Activated T-helper 1 cell treated with anti-CD3 and anti-CD28 coated beads, Interleukin-2, amount 50 U/mL, for 16 hours (primary cell): Measurements from ENCODE around the gene CDH22.

Experiments
- DNase-seq, 2 donors: peaks; one replicate each; pipeline ENCODE4 v3.0.0-alpha.2; 2020; ENCODE audit warnings: low read depth in 1 of 2, low spot score in 1 of 2

The CDH22 gene

GRCh38 chr20:46152824-46153586, 155.3 kb downstream of the CDH22 start:
- no peak for DNase-seq

GRCh38 chr20:46151936-46152335, 156.4 kb downstream of the CDH22 start:
- no peak for DNase-seq

GRCh38 chr20:46150943-46151342, 157.4 kb downstream of the CDH22 start:
- DNase-seq: no peak

- no peak for DNase-seq
Measured at GRCh38 chr20:46148313-46149208, 159.7 kb downstream of the CDH22 start.

GRCh38 chr20:46145713-46146112, 162.6 kb downstream of the CDH22 start:
- DNase-seq: no peak

GRCh38 chr20:46144432-46145025, 163.8 kb downstream of the CDH22 start:
- no peak for DNase-seq

GRCh38 chr20:46142124-46142523, 166.2 kb downstream of the CDH22 start:
- no peak for DNase-seq

- DNase-seq: no peak
Measured at GRCh38 chr20:46139908-46140482, 168.3 kb downstream of the CDH22 start.

GRCh38 chr20:46139266-46139889, 168.9 kb downstream of the CDH22 start:
- DNase-seq: no peak

GRCh38 chr20:46137816-46138215, 170.5 kb downstream of the CDH22 start:
- DNase-seq: no peak

- no peak for DNase-seq
Measured at GRCh38 chr20:46135856-46136633, 172.3 kb downstream of the CDH22 start.

GRCh38 chr20:46134716-46135115, 173.6 kb downstream of the CDH22 start:
- no peak for DNase-seq

GRCh38 chr20:46133886-46134654, 174.2 kb downstream of the CDH22 start:
- no peak for DNase-seq

- DNase-seq: peak; percentile 15 to 39
Measured at GRCh38 chr20:46132705-46133120, 175.6 kb downstream of the CDH22 start.

- no peak for DNase-seq
Measured at GRCh38 chr20:46131396-46131795, 176.9 kb downstream of the CDH22 start.

- no peak for DNase-seq
Measured at GRCh38 chr20:46130534-46130933, 177.8 kb downstream of the CDH22 start.

GRCh38 chr20:46129955-46130481, 178.3 kb downstream of the CDH22 start:
- no peak for DNase-seq

GRCh38 chr20:46128310-46129151, 179.8 kb downstream of the CDH22 start:
- no peak for DNase-seq
